Keratinocyte (primary cell): Measurements from ENCODE around the gene ERICH2. TPM values are rescaled to one million over a fixed set of nuclear protein-coding genes. Genes with fewer than 3 reads are reported as not detected.

Source experiments
- DNase-seq: peaks from one replicate; pipeline ENCODE4 v3.0.0-alpha.2; 2011; ENCODE audit warnings: low read depth, missing footprints, low spot score
- FAIRE-seq: peaks from 2 replicates; lab custom pipeline; 2011; peaks lifted over from hg19 to GRCh38; lab: Jason Lieb, UNC
- H2AFZ ChIP-seq: 2 replicates; pipeline ENCODE4 v1.6.0; 2012; ENCODE audit warnings: low read length, control low read depth, inconsistent platforms; ENCODE audit not compliant: control insufficient read depth
- H3K27ac ChIP-seq: 2 replicates; pipeline ENCODE4 v1.5.1; 2011; ENCODE audit warnings: low read length; ENCODE audit not compliant: control insufficient read depth, insufficient read depth
- H3K27me3 ChIP-seq: 3 replicates; pipeline ENCODE4 v1.6.0; 2011; ENCODE audit warnings: low read length; ENCODE audit not compliant: control insufficient read depth, insufficient read depth; ENCODE audit errors: extremely low read depth
- H3K36me3 ChIP-seq, 2 experiments: 2 replicates in 1 of 2; 3 replicates in 1 of 2; pipeline ENCODE4 v1.5.1; 2011; ENCODE audit warnings: low read length in 2 of 2, mild to moderate bottlenecking in 1 of 2; ENCODE audit not compliant: control insufficient read depth in 2 of 2, insufficient read depth in 2 of 2; ENCODE audit errors: extremely low read depth in 1 of 2
- H3K4me1 ChIP-seq: 3 replicates; pipeline ENCODE4 v1.5.1; 2011; ENCODE audit warnings: low read length; ENCODE audit not compliant: control insufficient read depth, insufficient read depth; ENCODE audit errors: extremely low read depth
- H3K4me2 ChIP-seq: 3 replicates; pipeline ENCODE4 v1.6.0; 2011; ENCODE audit warnings: low read depth, low read length; ENCODE audit not compliant: control insufficient read depth, insufficient read depth; ENCODE audit errors: extremely low read depth
- H3K4me3 ChIP-seq, 3 experiments: fragments of 200-600 bp in 1 of 3; sonication (generic) in 1 of 3; 2 replicates in 2 of 3; 3 replicates in 1 of 3; pipeline ENCODE4 v1.5.1; 2011 to 2016; ENCODE audit warnings: low read length in 3 of 3, mild to moderate bottlenecking in 3 of 3, control low read depth in 2 of 3, inconsistent platforms in 1 of 3, low read depth in 1 of 3, mixed read lengths in 1 of 3, mixed run types in 1 of 3, moderate library complexity in 1 of 3; ENCODE audit not compliant: control insufficient read depth in 2 of 3, insufficient read depth in 2 of 3; ENCODE audit errors: extremely low read depth in 1 of 3
- H3K79me2 ChIP-seq: 2 replicates; pipeline ENCODE4 v1.6.0; 2012; ENCODE audit warnings: low read length; ENCODE audit not compliant: control insufficient read depth, insufficient read depth
- H3K9ac ChIP-seq: 3 replicates; pipeline ENCODE4 v1.6.0; 2011; ENCODE audit warnings: low read length; ENCODE audit not compliant: control insufficient read depth, insufficient read depth; ENCODE audit errors: extremely low read depth
- H3K9me1 ChIP-seq: 3 replicates; pipeline ENCODE4 v1.6.0; 2011; ENCODE audit warnings: low read length; ENCODE audit not compliant: control insufficient read depth, insufficient read depth; ENCODE audit errors: extremely low read depth
- H3K9me3 ChIP-seq: 2 replicates; pipeline ENCODE4 v1.5.1; 2012; ENCODE audit warnings: low read depth, low read length; ENCODE audit not compliant: control insufficient read depth
- H4K20me1 ChIP-seq: 3 replicates; pipeline ENCODE4 v1.6.0; 2011; ENCODE audit warnings: low read length; ENCODE audit not compliant: control insufficient read depth, insufficient read depth; ENCODE audit errors: extremely low read depth
- EZH2 ChIP-seq: IDR thresholded peaks from one replicate; pipeline ENCODE4 v1.6.1; 2012; ENCODE audit warnings: inconsistent platforms, mild to moderate bottlenecking, low read length, moderate library complexity
- dilution Hi-C: fragments of 300-500 bp; cut with MboI; formaldehyde crosslinking; loops from one replicate; pipeline ENCODE4 v1.7.0; 2020; ENCODE audit warnings: low sequenced_read_pairs; ENCODE audit not compliant: extremely low pct_ligation_motif_present
- polyA plus RNA-seq, 5 experiments: library from polyadenylated mRNA; depleted of rRNA in 3 of 5; stranded (reverse) in 3 of 5; stranded (forward) in 1 of 5; unstranded in 1 of 5; fragments of >200 nt; gene quantifications; 1 replicate in 1 of 5; 2 replicates in 3 of 5; 3 replicates in 1 of 5; pipeline versions ENCODE4 v1.2.1 to v1.2.3, GENCODE V29; 2011 to 2012; ENCODE audit warnings: missing spikeins in 2 of 5, low read depth in 1 of 5, low replicate concordance in 1 of 5
- TF ChIP-seq, protein P1 (sequence below), 3 experiments: IDR thresholded peaks in 1 of 3; conservative IDR thresholded peaks in 1 of 3; optimal IDR thresholded peaks in 1 of 3; 2 replicates in 2 of 3; 3 replicates in 1 of 3; pipeline versions ENCODE3 to v1.5.1; 2011; ENCODE audit warnings: low read length in 3 of 3, mild to moderate bottlenecking in 3 of 3, moderate library complexity in 2 of 3, control low read depth in 1 of 3, inconsistent platforms in 1 of 3; ENCODE audit not compliant: insufficient read depth in 2 of 3; ENCODE audit errors: extremely low read depth in 1 of 3

The ERICH2 gene
- polyA plus RNA-seq, 1 donor (not counting 4 experiments of a cell fraction or from before 2014, with no cell fraction given) = 1.3 TPM

- FAIRE-seq (no peak), DNase-seq (no peak)
- TF ChIP-seq, protein P1, sequence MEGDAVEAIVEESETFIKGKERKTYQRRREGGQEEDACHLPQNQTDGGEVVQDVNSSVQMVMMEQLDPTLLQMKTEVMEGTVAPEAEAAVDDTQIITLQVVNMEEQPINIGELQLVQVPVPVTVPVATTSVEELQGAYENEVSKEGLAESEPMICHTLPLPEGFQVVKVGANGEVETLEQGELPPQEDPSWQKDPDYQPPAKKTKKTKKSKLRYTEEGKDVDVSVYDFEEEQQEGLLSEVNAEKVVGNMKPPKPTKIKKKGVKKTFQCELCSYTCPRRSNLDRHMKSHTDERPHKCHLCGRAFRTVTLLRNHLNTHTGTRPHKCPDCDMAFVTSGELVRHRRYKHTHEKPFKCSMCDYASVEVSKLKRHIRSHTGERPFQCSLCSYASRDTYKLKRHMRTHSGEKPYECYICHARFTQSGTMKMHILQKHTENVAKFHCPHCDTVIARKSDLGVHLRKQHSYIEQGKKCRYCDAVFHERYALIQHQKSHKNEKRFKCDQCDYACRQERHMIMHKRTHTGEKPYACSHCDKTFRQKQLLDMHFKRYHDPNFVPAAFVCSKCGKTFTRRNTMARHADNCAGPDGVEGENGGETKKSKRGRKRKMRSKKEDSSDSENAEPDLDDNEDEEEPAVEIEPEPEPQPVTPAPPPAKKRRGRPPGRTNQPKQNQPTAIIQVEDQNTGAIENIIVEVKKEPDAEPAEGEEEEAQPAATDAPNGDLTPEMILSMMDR (optimal IDR thresholded peaks at IDR 0.05 in 1 of 3, IDR thresholded peaks at IDR 0.05 in 1 of 3, conservative IDR thresholded peaks at IDR 0.05 in 1 of 3; ENCODE audit: extremely low read depth in 1 of 3, insufficient read depth in 2 of 3, low read length in 3 of 3) = no peak
- no peak for TF ChIP-seq EZH2
- no peaks in the 10 kb centered on the region for H3K79me2 ChIP-seq
- no peak overlapping the region for H3K9ac ChIP-seq
- no peaks in the 10 kb centered on the region for H3K9me3 ChIP-seq
- no peaks in the 10 kb centered on the region for H3K27me3 ChIP-seq
- peaks cover 20% of the 10 kb centered on the region for H3K4me1 ChIP-seq
- no peaks in the 10 kb centered on the region for H3K36me3 ChIP-seq
- H2AFZ ChIP-seq = no peak overlapping the region
- no peak overlapping the region for H3K4me2 ChIP-seq
- H4K20me1 ChIP-seq = no peaks in the 10 kb centered on the region
- H3K27ac ChIP-seq = no peak overlapping the region
- no peak overlapping the region for H3K4me3 ChIP-seq
- no peaks in the 10 kb centered on the region for H3K9me1 ChIP-seq
- dilution Hi-C loops = no loop called here
These were observed 28.2 kb upstream of the ERICH2 start for GRCh38 chr2:170742000-170742399.

GRCh38 chr2:170742896-170743529 lies 27.2 kb upstream of the ERICH2 start:
- dilution Hi-C loops = no loop called here
- Histone ChIP-seq H3K27me3 (no peaks in the 10 kb centered on the region), H3K4me2 (no peak overlapping the region)

More at GRCh38 chr2:170742896-170743529, 27.2 kb upstream of the ERICH2 start:
- Histone ChIP-seq H3K9me1 (no peaks in the 10 kb centered on the region), H3K9ac (no peak overlapping the region), H2AFZ (no peak overlapping the region), H3K79me2 (no peaks in the 10 kb centered on the region), H3K9me3 (no peaks in the 10 kb centered on the region), H3K4me3 (no peak overlapping the region), H3K4me1 (peaks cover 28% of the 10 kb centered on the region), H4K20me1 (no peaks in the 10 kb centered on the region), H3K27ac (no peak overlapping the region), H3K36me3 (no peaks in the 10 kb centered on the region)
- FAIRE-seq = no peak
- DNase-seq = no peak
- TF ChIP-seq, protein P1 (optimal IDR thresholded peaks at IDR 0.05 in 1 of 3, IDR thresholded peaks at IDR 0.05 in 1 of 3, conservative IDR thresholded peaks at IDR 0.05 in 1 of 3; ENCODE audit: extremely low read depth in 1 of 3, insufficient read depth in 2 of 3, low read length in 3 of 3) = no peak
- no peak for TF ChIP-seq EZH2
